HepG2 (cell line): ENCODE results near the gene GJD3.

ENCODE experiments used
- AGO2 ChIP-seq: fragments of 200-400 bp; formaldehyde crosslinking; optimal IDR thresholded peaks from 2 replicates; pipeline ENCODE3; 2017; ENCODE audit warnings: mild to moderate bottlenecking, low read depth, low read length, moderate library complexity
- CREM ChIP-seq, 2 experiments: sonication (generic) in 1 of 2; formaldehyde crosslinking in 1 of 2; IDR thresholded peaks; 2 replicates each; pipeline versions ENCODE4 v1.4.0 to v1.6.1; 2016 to 2020; ENCODE audit warnings: antibody characterized with exemption in 1 of 2, mild to moderate bottlenecking in 1 of 2, missing genetic modification reagents in 1 of 2
- CTCF ChIP-seq: sonication (generic); formaldehyde crosslinking; IDR thresholded peaks from 2 replicates; pipeline ENCODE4 v1.5.0; 2020; ENCODE audit warnings: mild to moderate bottlenecking, missing genetic modification reagents, moderate library complexity
- E2F5 ChIP-seq: sonication (generic); formaldehyde crosslinking; conservative IDR thresholded peaks from 2 replicates; pipeline ENCODE4 v1.4.0; 2020; ENCODE audit warnings: missing genetic modification reagents
- EP300 ChIP-seq, 3 experiments: sonication (generic) in 1 of 3; formaldehyde crosslinking in 1 of 3; IDR thresholded peaks; 2 replicates each; pipeline versions ENCODE4 v1.5.1 to v1.6.1; 2011 to 2020; ENCODE audit warnings: low read depth in 2 of 3, low read length in 2 of 3, borderline replicate concordance in 1 of 3, improper control_type of control experiment in 1 of 3, mild to moderate bottlenecking in 1 of 3, missing genetic modification reagents in 1 of 3, moderate library complexity in 1 of 3
- FOXK1 ChIP-seq: sonication (generic); formaldehyde crosslinking; IDR thresholded peaks from 2 replicates; pipeline ENCODE4 v1.4.0; 2020; ENCODE audit warnings: low read depth, missing genetic modification reagents, borderline replicate concordance
- GLMP ChIP-seq: sonication (generic); formaldehyde crosslinking; IDR thresholded peaks from 2 replicates; pipeline ENCODE4 v1.9.0; 2021; ENCODE audit warnings: missing genetic modification reagents, mild to moderate bottlenecking, borderline replicate concordance
- KDM5A ChIP-seq: fragments of 200-600 bp; sonication (generic); IDR thresholded peaks from 2 replicates; pipeline ENCODE4 v1.7.0; 2018; ENCODE audit warnings: antibody characterized with exemption, mild to moderate bottlenecking, low read length, borderline replicate concordance
- MIXL1 ChIP-seq: IDR thresholded peaks from 2 replicates; pipeline ENCODE4 v1.6.1; 2016
- ZBTB43 ChIP-seq: sonication (generic); formaldehyde crosslinking; conservative IDR thresholded peaks from 2 replicates; pipeline ENCODE4 v1.4.0; 2020; ENCODE audit warnings: missing genetic modification reagents
- ZNF883 ChIP-seq: sonication (generic); formaldehyde crosslinking; IDR thresholded peaks from 2 replicates; pipeline ENCODE4 v1.5.1; 2020; ENCODE audit warnings: mild to moderate bottlenecking, missing genetic modification reagents; ENCODE audit errors: not compliant biosample characterization
- ZSCAN22 ChIP-seq: sonication (generic); formaldehyde crosslinking; IDR thresholded peaks from 2 replicates; pipeline ENCODE4 v1.4.0; 2020; ENCODE audit warnings: mild to moderate bottlenecking, missing genetic modification reagents

- TF ChIP-seq ZBTB43 (CRISPR knock-in tag) (no peak), ZSCAN22 (CRISPR knock-in tag) (no peak), CREM (IDR thresholded peaks at IDR 0.05) (no peak), CREM (CRISPR knock-in tag; IDR thresholded peaks at IDR 0.05) (no peak), EP300 (IDR thresholded peaks at IDR 0.05; ENCODE audit: low read depth in 2 of 2, low read length in 2 of 2) (no peak), EP300 (CRISPR knock-in tag; IDR thresholded peaks at IDR 0.05; ENCODE audit: borderline replicate concordance) (no peak), CTCF (CRISPR knock-in tag) (no peak), E2F5 (no peak), ZNF883 (no peak), GLMP (no peak), AGO2 (no peak), KDM5A (no peak), FOXK1 (CRISPR knock-in tag) (no peak), MIXL1 (CRISPR knock-in tag) (no peak)
Measured at GRCh38 chr17:40321524-40321929, 43.0 kb downstream of the GJD3 start.
